ENCODE results near the gene KIF26B. TPM values are rescaled to one million over a fixed set of nuclear protein-coding genes. Genes with fewer than 3 reads are reported as not detected.

KIF26B gene
- polyA plus RNA-seq, 1 donor (not counting 4 experiments of a cell fraction or from before 2014, with no cell fraction given) = 0.58 TPM

GRCh38 chr1:245742896-245743295 is 588.1 kb downstream of the KIF26B start:
- Histone ChIP-seq H3K79me2 (ENCODE audit: control insufficient read depth, insufficient read depth, low read length) (no peaks in the 10 kb centered on the region), H3K9ac (ENCODE audit: control insufficient read depth, extremely low read depth, insufficient read depth, low read length) (no peak overlapping the region), H2AFZ (ENCODE audit: control insufficient read depth, low read length) (no peak overlapping the region), H4K20me1 (ENCODE audit: control insufficient read depth, extremely low read depth, insufficient read depth, low read length) (no peaks in the 10 kb centered on the region), H3K27me3 (ENCODE audit: control insufficient read depth, extremely low read depth, insufficient read depth, low read length) (no peaks in the 10 kb centered on the region), H3K9me1 (ENCODE audit: control insufficient read depth, extremely low read depth, insufficient read depth, low read length) (no peaks in the 10 kb centered on the region), H3K9me3 (ENCODE audit: control insufficient read depth, low read depth, low read length) (no peaks in the 10 kb centered on the region), H3K4me2 (ENCODE audit: control insufficient read depth, extremely low read depth, insufficient read depth, low read depth, low read length) (no peak overlapping the region), H3K27ac (ENCODE audit: control insufficient read depth, insufficient read depth, low read length) (no peak overlapping the region), H3K36me3 (ENCODE audit: control insufficient read depth in 2 of 2, extremely low read depth in 1 of 2, insufficient read depth in 2 of 2, low read length in 2 of 2) (no peaks in the 10 kb centered on the region), H3K4me1 (ENCODE audit: control insufficient read depth, extremely low read depth, insufficient read depth, low read length) (no peaks in the 10 kb centered on the region), H3K4me3 (ENCODE audit: control insufficient read depth in 2 of 3, extremely low read depth in 1 of 3, insufficient read depth in 2 of 3, low read depth in 1 of 3, low read length in 3 of 3) (no peak overlapping the region)
- DNase-seq (ENCODE audit: low read depth, low spot score) (no peak), FAIRE-seq (no peak)
- TF ChIP-seq CTCF (optimal IDR thresholded peaks at IDR 0.05 in 1 of 3, IDR thresholded peaks at IDR 0.05 in 1 of 3, conservative IDR thresholded peaks at IDR 0.05 in 1 of 3; ENCODE audit: extremely low read depth in 1 of 3, insufficient read depth in 2 of 3, low read length in 3 of 3) = no peak
- TF ChIP-seq EZH2 (IDR thresholded peaks at IDR 0.05; ENCODE audit: low read length) = no peak
- dilution Hi-C loops (cut with MboI; ENCODE audit: extremely low pct_ligation_motif_present, low sequenced_read_pairs) = no loop called here

GRCh38 chr1:245748240-245748639 is 593.5 kb downstream of the KIF26B start:
- H3K36me3 ChIP-seq (ENCODE audit: control insufficient read depth in 2 of 2, extremely low read depth in 1 of 2, insufficient read depth in 2 of 2, low read length in 2 of 2) = no peaks in the 10 kb centered on the region
- H3K4me3 ChIP-seq (ENCODE audit: control insufficient read depth in 2 of 3, extremely low read depth in 1 of 3, insufficient read depth in 2 of 3, low read depth in 1 of 3, low read length in 3 of 3) = no peak overlapping the region
- H3K4me1 ChIP-seq (ENCODE audit: control insufficient read depth, extremely low read depth, insufficient read depth, low read length) = no peaks in the 10 kb centered on the region
- H3K9me3 ChIP-seq (ENCODE audit: control insufficient read depth, low read depth, low read length) = no peaks in the 10 kb centered on the region
- FAIRE-seq (no peak), DNase-seq (ENCODE audit: low read depth, low spot score) (no peak)
- dilution Hi-C loops (cut with MboI; ENCODE audit: extremely low pct_ligation_motif_present, low sequenced_read_pairs) = no loop called here
- H3K4me2 ChIP-seq (ENCODE audit: control insufficient read depth, extremely low read depth, insufficient read depth, low read depth, low read length) = no peak overlapping the region
- no peaks in the 10 kb centered on the region for H3K27me3 ChIP-seq (ENCODE audit: control insufficient read depth, extremely low read depth, insufficient read depth, low read length)
- H2AFZ ChIP-seq (ENCODE audit: control insufficient read depth, low read length) = no peak overlapping the region
- no peak overlapping the region for H3K27ac ChIP-seq (ENCODE audit: control insufficient read depth, insufficient read depth, low read length)
- no peaks in the 10 kb centered on the region for H4K20me1 ChIP-seq (ENCODE audit: control insufficient read depth, extremely low read depth, insufficient read depth, low read length)
- TF ChIP-seq EZH2 (IDR thresholded peaks at IDR 0.05; ENCODE audit: low read length) = no peak
- TF ChIP-seq CTCF (optimal IDR thresholded peaks at IDR 0.05 in 1 of 3, IDR thresholded peaks at IDR 0.05 in 1 of 3, conservative IDR thresholded peaks at IDR 0.05 in 1 of 3; ENCODE audit: extremely low read depth in 1 of 3, insufficient read depth in 2 of 3, low read length in 3 of 3) = no peak
- no peaks in the 10 kb centered on the region for H3K9me1 ChIP-seq (ENCODE audit: control insufficient read depth, extremely low read depth, insufficient read depth, low read length)
- H3K9ac ChIP-seq (ENCODE audit: control insufficient read depth, extremely low read depth, insufficient read depth, low read length) = no peak overlapping the region
- H3K79me2 ChIP-seq (ENCODE audit: control insufficient read depth, insufficient read depth, low read length) = no peaks in the 10 kb centered on the region
